GM23338 (cell line): ENCODE results near the gene MICAL3. TPM values are rescaled to one million over a fixed set of nuclear protein-coding genes. Genes with fewer than 3 reads are reported as not detected.

Experiments used
- ATAC-seq: fragments of 200-7000 bp; cut with Tn5 transposase; 3 replicates; pipeline ENCODE4 v1.9.1; 2020
- DNase-seq: peaks from one replicate; pipeline ENCODE4 v3.0.0-alpha.2; 2015; ENCODE audit warnings: low spot score
- H2AFZ ChIP-seq: fragments of 200-600 bp; sonication (generic); 2 replicates; pipeline ENCODE4 v1.8.0; 2016; ENCODE audit warnings: antibody characterized with exemption, mild to moderate bottlenecking, moderate library complexity
- H3F3A ChIP-seq: fragments of 200-600 bp; sonication (generic); replicated peaks from 2 replicates; pipeline ENCODE4 v1.8.0; 2017; ENCODE audit warnings: antibody characterized with exemption, mixed run types, low read depth
- H3K27ac ChIP-seq: fragments of 200-600 bp; sonication (generic); 2 replicates; pipeline ENCODE4 v1.6.1; 2016; ENCODE audit warnings: low read depth
- H3K27me3 ChIP-seq: fragments of 200-600 bp; sonication (generic); 2 replicates; pipeline ENCODE4 v1.8.0; 2016; ENCODE audit warnings: mild to moderate bottlenecking, mixed run types, moderate library complexity; ENCODE audit not compliant: insufficient read depth
- H3K36me3 ChIP-seq: fragments of 200-600 bp; sonication (generic); 2 replicates; pipeline ENCODE4 v1.8.0; 2016; ENCODE audit warnings: mild to moderate bottlenecking; ENCODE audit not compliant: insufficient read depth
- H3K4me1 ChIP-seq: fragments of 200-600 bp; sonication (generic); 2 replicates; pipeline ENCODE4 v1.8.0; 2016; ENCODE audit warnings: mild to moderate bottlenecking, moderate library complexity; ENCODE audit not compliant: insufficient read depth
- H3K4me2 ChIP-seq: fragments of 200-600 bp; sonication (generic); 2 replicates; pipeline ENCODE4 v1.7.1; 2017; ENCODE audit warnings: mixed run types
- H3K4me3 ChIP-seq: fragments of 200-600 bp; sonication (generic); 2 replicates; pipeline ENCODE4 v1.6.1; 2016; ENCODE audit warnings: mixed run types
- H3K79me2 ChIP-seq: fragments of 200-600 bp; sonication (generic); replicated peaks from 2 replicates; pipeline ENCODE4 v1.8.0; 2017; ENCODE audit warnings: mild to moderate bottlenecking; ENCODE audit not compliant: insufficient read depth
- H3K9me2 ChIP-seq: fragments of 200-600 bp; sonication (generic); 2 replicates; pipeline ENCODE4 v1.8.0; 2017; ENCODE audit not compliant: insufficient read depth
- H4K20me1 ChIP-seq: fragments of 200-600 bp; sonication (generic); replicated peaks from 2 replicates; pipeline ENCODE4 v1.8.0; 2017; ENCODE audit warnings: mild to moderate bottlenecking; ENCODE audit not compliant: insufficient read depth
- H3K27ac Mint-ChIP-seq: 2 replicates; pipeline ENCODE4 v1.8.0; 2020; ENCODE audit warnings: inconsistent platforms, mild to moderate bottlenecking, moderate library complexity, mixed read lengths
- H3K27me3 Mint-ChIP-seq: 3 replicates; pipeline ENCODE4 v1.8.0; 2022; ENCODE audit warnings: low read depth, mild to moderate bottlenecking, moderate library complexity, mixed read lengths, inconsistent platforms; ENCODE audit not compliant: insufficient read depth, poor library complexity
- H3K36me3 Mint-ChIP-seq: 3 replicates; pipeline ENCODE4 v1.8.0; 2021; ENCODE audit warnings: low read depth, mild to moderate bottlenecking, inconsistent platforms, moderate library complexity, mixed read lengths
- H3K4me1 Mint-ChIP-seq: 3 replicates; pipeline ENCODE4 v1.8.0; 2020; ENCODE audit warnings: mild to moderate bottlenecking, inconsistent platforms, mixed read lengths
- H3K4me3 Mint-ChIP-seq: 3 replicates; pipeline ENCODE4 v1.8.0; 2021; ENCODE audit warnings: moderate library complexity, mild to moderate bottlenecking, inconsistent platforms, mixed read lengths
- H3K9me3 Mint-ChIP-seq: 3 replicates; pipeline ENCODE4 v1.8.0; 2020; ENCODE audit warnings: moderate library complexity, mild to moderate bottlenecking, inconsistent platforms, mixed read lengths
- EZH2phosphoT487 ChIP-seq: fragments of 200-600 bp; sonication (generic); IDR thresholded peaks from one replicate; pipeline ENCODE4 v1.8.1; 2018; ENCODE audit warnings: antibody characterized with exemption; ENCODE audit not compliant: unreplicated experiment
- JUNB ChIP-seq: IDR thresholded peaks from one replicate; pipeline ENCODE4 v1.6.1; 2016; ENCODE audit warnings: antibody characterized with exemption; ENCODE audit not compliant: unreplicated experiment
- NANOG ChIP-seq: IDR thresholded peaks from 2 replicates; pipeline ENCODE4 v1.6.1; 2016; ENCODE audit warnings: antibody characterized with exemption, borderline replicate concordance
- STAT1 ChIP-seq: IDR thresholded peaks from one replicate; pipeline ENCODE4 v1.6.1; 2016; ENCODE audit warnings: antibody characterized with exemption; ENCODE audit not compliant: unreplicated experiment
- ZNF114 ChIP-seq: fragments of 250-450 bp; sonication (Bioruptor Pico); IDR thresholded peaks from 2 replicates; pipeline ENCODE4 v1.5.0; 2020; ENCODE audit warnings: mild to moderate bottlenecking, moderate library complexity
- ZNF331 ChIP-seq: fragments of 250-450 bp; sonication (Bioruptor Pico); IDR thresholded peaks from 2 replicates; pipeline ENCODE4 v1.5.0; 2020; ENCODE audit warnings: low read depth, mild to moderate bottlenecking, moderate library complexity
- polyA plus RNA-seq: library from polyadenylated mRNA; unstranded; fragments of >200 nt; fragmentation: Nextera tagmentation; extraction: Ambion mirVana; gene quantifications from 2 replicates; pipeline ENCODE4 v1.2.1, GENCODE V29; 2016
- total RNA-seq: library from RNA; depleted of rRNA; stranded (reverse); fragments of >200 nt; shearing (Covaris generic); gene quantifications from 2 replicates; pipeline ENCODE4 v1.2.3, GENCODE V29; 2014
- TF ChIP-seq, protein P1 (sequence below), 2 experiments: fragments of 200-600 bp in 1 of 2; sonication (generic) in 1 of 2; conservative IDR thresholded peaks; 2 replicates each; pipeline versions ENCODE4 v1.5.1 to v1.6.1; 2016 to 2017; ENCODE audit warnings: antibody characterized with exemption in 2 of 2, low read depth in 2 of 2, mild to moderate bottlenecking in 2 of 2, moderate library complexity in 1 of 2
- TF ChIP-seq, protein P2 (sequence below): IDR thresholded peaks from 2 replicates; pipeline ENCODE4 v1.6.1; 2016; ENCODE audit warnings: antibody characterized with exemption

Gene MICAL3
- total and polyA plus RNA-seq, 2 experiments from 2014 or later: 10.1 to 33.9 TPM

GRCh38 chr22:17892376-17892775 is 132.0 kb downstream of the MICAL3 start:
- Histone ChIP-seq H3F3A (0 out of 2 replicates have a peak, but pooled peaks cover 11% of the 10 kb centered on the region), H3K27me3 (no peaks in the 10 kb centered on the region), H3K9me2 (no peaks in the 10 kb centered on the region), H2AFZ (no peak overlapping the region), H4K20me1 (peaks cover 19% of the 10 kb centered on the region), H3K27ac (no peak overlapping the region), H3K4me1 (no peaks in the 10 kb centered on the region), H3K4me2 (no peak overlapping the region), H3K79me2 (no peaks in the 10 kb centered on the region), H3K36me3 (no peaks in the 10 kb centered on the region; the same call in 1 of the 2 replicates), H3K4me3 (no peak overlapping the region)
- Mint-ChIP-seq H3K27ac (no peak overlapping the region), H3K4me1 (no peaks in the 10 kb centered on the region), H3K27me3 (no peaks in the 10 kb centered on the region), H3K9me3 (no peaks in the 10 kb centered on the region), H3K4me3 (no peak overlapping the region), H3K36me3 (peaks cover 33% of the 10 kb centered on the region)
- DNase-seq (no peak), ATAC-seq (no peak)
- no peak for TF ChIP-seq ZNF331 (CRISPR knock-in tag)

DNA sequence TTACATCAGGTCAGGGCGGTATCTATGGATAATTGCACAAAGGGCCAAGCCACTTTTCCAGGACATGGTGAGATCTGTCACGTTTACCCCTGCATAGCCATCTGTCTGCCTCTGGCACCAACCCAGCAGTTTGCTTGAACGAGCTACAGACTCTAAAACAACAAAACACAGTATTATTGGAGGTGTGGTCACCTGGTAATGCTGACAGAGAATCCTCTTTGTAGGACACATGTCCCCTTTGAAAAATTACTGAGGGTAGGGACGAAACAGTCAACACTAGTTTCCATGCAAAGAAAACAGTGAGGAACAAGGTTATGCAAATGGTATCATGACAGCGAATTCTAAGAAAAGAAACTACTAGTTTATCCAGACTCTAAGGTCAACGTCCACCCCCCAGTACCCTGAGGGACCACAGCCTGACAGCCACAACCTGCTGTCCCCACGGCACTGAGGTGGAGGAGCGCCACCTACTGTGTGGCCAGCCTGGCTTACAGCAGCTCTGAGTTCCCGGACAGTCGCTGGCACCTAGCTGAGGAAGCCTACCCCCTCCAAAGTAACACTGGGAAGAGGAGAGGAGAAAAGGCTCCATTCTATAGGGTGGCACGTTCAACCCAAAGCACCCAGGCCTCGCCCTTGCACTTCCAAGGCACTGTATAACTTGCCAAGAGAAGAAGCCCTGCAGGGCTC is 132.7 kb downstream of the MICAL3 start:
- peaks cover 33% of the 10 kb centered on the region for H3K36me3 Mint-ChIP-seq
- H3K4me3 ChIP-seq: no peak overlapping the region
- H3K4me2 ChIP-seq: no peak overlapping the region
- H4K20me1 ChIP-seq: peaks cover 19% of the 10 kb centered on the region
- H3K27me3 Mint-ChIP-seq: peaks cover 2% of the 10 kb centered on the region
- no peaks in the 10 kb centered on the region for H3K79me2 ChIP-seq
- no peaks in the 10 kb centered on the region; the same call in 1 of the 2 replicates for H3K36me3 ChIP-seq
- no peak overlapping the region for H3K27ac ChIP-seq
- H3K27ac Mint-ChIP-seq: no peak overlapping the region
- H3K9me3 Mint-ChIP-seq: no peaks in the 10 kb centered on the region
- peak; percentile 59 for DNase-seq
- H3K4me1 ChIP-seq: no peaks in the 10 kb centered on the region
- no peak overlapping the region for H3K4me3 Mint-ChIP-seq
- H2AFZ ChIP-seq: no peak overlapping the region
- no peaks in the 10 kb centered on the region for H3K4me1 Mint-ChIP-seq
- H3F3A ChIP-seq: 0 out of 2 replicates have a peak, but pooled peaks cover 11% of the 10 kb centered on the region
- peak; percentile 68 for ATAC-seq
- H3K27me3 ChIP-seq: no peaks in the 10 kb centered on the region
- TF ChIP-seq, protein P1, sequence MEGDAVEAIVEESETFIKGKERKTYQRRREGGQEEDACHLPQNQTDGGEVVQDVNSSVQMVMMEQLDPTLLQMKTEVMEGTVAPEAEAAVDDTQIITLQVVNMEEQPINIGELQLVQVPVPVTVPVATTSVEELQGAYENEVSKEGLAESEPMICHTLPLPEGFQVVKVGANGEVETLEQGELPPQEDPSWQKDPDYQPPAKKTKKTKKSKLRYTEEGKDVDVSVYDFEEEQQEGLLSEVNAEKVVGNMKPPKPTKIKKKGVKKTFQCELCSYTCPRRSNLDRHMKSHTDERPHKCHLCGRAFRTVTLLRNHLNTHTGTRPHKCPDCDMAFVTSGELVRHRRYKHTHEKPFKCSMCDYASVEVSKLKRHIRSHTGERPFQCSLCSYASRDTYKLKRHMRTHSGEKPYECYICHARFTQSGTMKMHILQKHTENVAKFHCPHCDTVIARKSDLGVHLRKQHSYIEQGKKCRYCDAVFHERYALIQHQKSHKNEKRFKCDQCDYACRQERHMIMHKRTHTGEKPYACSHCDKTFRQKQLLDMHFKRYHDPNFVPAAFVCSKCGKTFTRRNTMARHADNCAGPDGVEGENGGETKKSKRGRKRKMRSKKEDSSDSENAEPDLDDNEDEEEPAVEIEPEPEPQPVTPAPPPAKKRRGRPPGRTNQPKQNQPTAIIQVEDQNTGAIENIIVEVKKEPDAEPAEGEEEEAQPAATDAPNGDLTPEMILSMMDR (conservative IDR thresholded peaks at IDR 0.05; ENCODE audit: low read depth in 2 of 2): peak; percentile 58 to 80
- TF ChIP-seq, protein P2, sequence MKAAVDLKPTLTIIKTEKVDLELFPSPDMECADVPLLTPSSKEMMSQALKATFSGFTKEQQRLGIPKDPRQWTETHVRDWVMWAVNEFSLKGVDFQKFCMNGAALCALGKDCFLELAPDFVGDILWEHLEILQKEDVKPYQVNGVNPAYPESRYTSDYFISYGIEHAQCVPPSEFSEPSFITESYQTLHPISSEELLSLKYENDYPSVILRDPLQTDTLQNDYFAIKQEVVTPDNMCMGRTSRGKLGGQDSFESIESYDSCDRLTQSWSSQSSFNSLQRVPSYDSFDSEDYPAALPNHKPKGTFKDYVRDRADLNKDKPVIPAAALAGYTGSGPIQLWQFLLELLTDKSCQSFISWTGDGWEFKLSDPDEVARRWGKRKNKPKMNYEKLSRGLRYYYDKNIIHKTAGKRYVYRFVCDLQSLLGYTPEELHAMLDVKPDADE: no peak
- TF ChIP-seq EZH2phosphoT487 (no peak), ZNF114 (CRISPR knock-in tag) (no peak)
- no peaks in the 10 kb centered on the region for H3K9me2 ChIP-seq

DNA sequence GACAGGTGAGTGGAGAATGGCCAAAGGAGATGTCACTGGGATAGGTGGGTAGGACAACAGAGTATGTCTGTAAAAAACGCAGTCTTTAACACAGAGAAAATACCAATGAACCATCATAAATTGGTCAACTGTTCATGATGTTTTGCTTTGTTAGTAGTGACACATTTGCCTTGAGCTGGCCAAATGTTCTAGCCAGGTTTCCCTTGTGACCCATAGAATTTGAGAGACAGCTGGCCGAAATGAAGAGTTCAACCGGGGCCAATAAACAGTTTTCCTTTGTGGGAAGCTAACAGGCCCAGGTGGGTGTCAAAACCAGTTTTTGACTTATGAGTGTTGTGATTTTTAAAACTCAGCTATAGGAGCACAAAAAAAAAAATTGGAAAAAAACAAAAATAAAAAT is 133.5 kb downstream of the MICAL3 start:
- Histone ChIP-seq H3K4me3 (no peak overlapping the region), H2AFZ (no peak overlapping the region), H4K20me1 (peaks cover 24% of the 10 kb centered on the region), H3K9me2 (no peaks in the 10 kb centered on the region), H3K27ac (no peak overlapping the region), H3K4me2 (no peak overlapping the region), H3F3A (0 out of 2 replicates have a peak, but pooled peaks cover 11% of the 10 kb centered on the region), H3K79me2 (no peaks in the 10 kb centered on the region), H3K4me1 (no peaks in the 10 kb centered on the region), H3K27me3 (no peaks in the 10 kb centered on the region), H3K36me3 (no peaks in the 10 kb centered on the region; the same call in 1 of the 2 replicates)
- peaks cover 2% of the 10 kb centered on the region for H3K27me3 Mint-ChIP-seq
- H3K36me3 Mint-ChIP-seq: peaks cover 32% of the 10 kb centered on the region
- no peaks in the 10 kb centered on the region for H3K4me1 Mint-ChIP-seq
- no peak for ATAC-seq
- H3K4me3 Mint-ChIP-seq: no peak overlapping the region
- DNase-seq: no peak
- no peaks in the 10 kb centered on the region for H3K9me3 Mint-ChIP-seq
- H3K27ac Mint-ChIP-seq: no peak overlapping the region
- TF ChIP-seq JUNB (no peak), STAT1 (no peak), NANOG (no peak)
- TF ChIP-seq, protein P2: no peak
